B cell (primary cell): Measurements from ENCODE around the gene VPS37C.

Experiments used
- CTCF ChIP-seq: fragments of 200-600 bp; IDR thresholded peaks from one replicate; pipeline ENCODE4 v1.8.0; 2022; ENCODE audit warnings: antibody characterized with exemption, mild to moderate bottlenecking
- EZH2 ChIP-seq: IDR thresholded peaks from 2 replicates; pipeline ENCODE4 v1.6.1; 2012; ENCODE audit warnings: borderline replicate concordance, low read depth, mild to moderate bottlenecking, moderate library complexity, low read length; ENCODE audit not compliant: insufficient read depth, poor library complexity, severe bottlenecking

GRCh38 chr11:61174273-61174672 lies 13.0 kb upstream of the VPS37C start:
- TF ChIP-seq CTCF (no peak), EZH2 (no peak)
